Chondrocyte (in vitro differentiated cells): ENCODE results near the gene DDX54. TPM values are rescaled to one million over a fixed set of nuclear protein-coding genes. Genes with fewer than 3 reads are reported as not detected.
A peak's percentile ranks its signal among the peaks of the same experiment; 100 is the strongest.

Experiments used
- DNase-seq: peaks from one replicate; pipeline ENCODE4 v3.0.0; 2021; ENCODE audit warnings: mixed read lengths, low spot score
- H3K27ac Mint-ChIP-seq: one replicate; pipeline ENCODE4 v1.8.0; 2021; ENCODE audit warnings: mild to moderate bottlenecking, moderate library complexity, mixed read lengths; ENCODE audit not compliant: unreplicated experiment
- H3K27me3 Mint-ChIP-seq: 2 replicates; pipeline ENCODE4 v1.8.0; 2021; ENCODE audit warnings: low read depth, mixed read lengths
- H3K36me3 Mint-ChIP-seq: 2 replicates; pipeline ENCODE4 v1.8.0; 2021; ENCODE audit warnings: low read depth, mixed read lengths
- H3K4me1 Mint-ChIP-seq: 2 replicates; pipeline ENCODE4 v1.8.0; 2021; ENCODE audit warnings: low read depth, mild to moderate bottlenecking, mixed read lengths
- H3K4me3 Mint-ChIP-seq: one replicate; pipeline ENCODE4 v1.8.0; 2021; ENCODE audit warnings: mild to moderate bottlenecking, moderate library complexity, mixed read lengths; ENCODE audit not compliant: unreplicated experiment
- H3K9me3 Mint-ChIP-seq: 2 replicates; pipeline ENCODE4 v1.8.0; 2021; ENCODE audit warnings: low read depth, mixed read lengths
- CTCF ChIP-seq: fragments of 200-600 bp; sonication (generic); IDR thresholded peaks from 2 replicates; pipeline ENCODE4 v1.5.0; 2021; ENCODE audit warnings: antibody characterized with exemption, mild to moderate bottlenecking, moderate library complexity
- total RNA-seq: library from RNA; stranded (reverse); gene quantifications from 3 replicates; pipeline ENCODE4 v1.2.1, GENCODE V29; 2021

The DDX54 gene
- total RNA-seq, 1 donor from 2014 or later: 44.6 TPM

DNA sequence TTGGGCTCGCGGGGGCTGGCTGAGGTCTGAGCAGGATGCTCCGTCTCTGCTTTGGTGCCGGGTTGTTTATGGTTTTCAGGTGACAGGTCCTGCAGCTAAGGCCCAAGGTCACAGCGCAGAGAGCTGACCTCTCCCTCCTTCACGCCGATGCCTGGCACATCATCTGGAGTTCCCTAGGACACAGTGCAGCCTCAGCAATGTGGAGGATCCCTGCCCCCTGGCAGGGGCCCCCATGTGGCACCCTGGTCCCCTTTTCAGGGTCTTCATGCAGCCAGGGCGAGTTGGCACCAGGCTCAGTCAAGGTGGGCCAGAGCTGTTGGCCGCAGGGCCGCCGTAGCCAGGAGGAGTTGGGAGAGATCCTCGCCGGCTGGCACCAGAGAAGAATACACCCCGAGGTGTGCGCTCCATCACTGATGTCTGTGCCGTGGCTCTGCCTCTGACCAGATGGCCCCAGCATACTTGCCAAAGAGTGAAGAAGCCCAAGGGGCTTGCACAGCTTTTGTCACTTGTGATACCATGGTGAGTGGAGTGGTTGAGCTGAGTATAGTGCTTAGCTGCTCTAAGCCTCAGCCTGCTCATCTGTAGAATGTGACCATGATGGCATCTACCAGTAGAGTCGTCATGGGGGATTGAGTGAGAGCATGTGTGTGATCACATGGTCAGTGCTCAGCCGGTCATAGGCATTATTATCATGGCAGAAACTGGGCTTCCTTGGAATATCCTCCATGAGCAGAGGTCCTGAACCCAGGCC lies 47.0 kb upstream of the DDX54 start:
- peak overlapping the region; percentile 51 for H3K4me3 Mint-ChIP-seq
- no peaks in the 10 kb centered on the region for H3K9me3 Mint-ChIP-seq
- DNase-seq: no peak
- peak overlapping the region; percentile 98 for H3K27ac Mint-ChIP-seq
- H3K27me3 Mint-ChIP-seq: no peaks in the 10 kb centered on the region
- peaks cover 2% of the 10 kb centered on the region for H3K36me3 Mint-ChIP-seq
- no peak for TF ChIP-seq CTCF
- H3K4me1 Mint-ChIP-seq: peaks cover 69% of the 10 kb centered on the region

DNA sequence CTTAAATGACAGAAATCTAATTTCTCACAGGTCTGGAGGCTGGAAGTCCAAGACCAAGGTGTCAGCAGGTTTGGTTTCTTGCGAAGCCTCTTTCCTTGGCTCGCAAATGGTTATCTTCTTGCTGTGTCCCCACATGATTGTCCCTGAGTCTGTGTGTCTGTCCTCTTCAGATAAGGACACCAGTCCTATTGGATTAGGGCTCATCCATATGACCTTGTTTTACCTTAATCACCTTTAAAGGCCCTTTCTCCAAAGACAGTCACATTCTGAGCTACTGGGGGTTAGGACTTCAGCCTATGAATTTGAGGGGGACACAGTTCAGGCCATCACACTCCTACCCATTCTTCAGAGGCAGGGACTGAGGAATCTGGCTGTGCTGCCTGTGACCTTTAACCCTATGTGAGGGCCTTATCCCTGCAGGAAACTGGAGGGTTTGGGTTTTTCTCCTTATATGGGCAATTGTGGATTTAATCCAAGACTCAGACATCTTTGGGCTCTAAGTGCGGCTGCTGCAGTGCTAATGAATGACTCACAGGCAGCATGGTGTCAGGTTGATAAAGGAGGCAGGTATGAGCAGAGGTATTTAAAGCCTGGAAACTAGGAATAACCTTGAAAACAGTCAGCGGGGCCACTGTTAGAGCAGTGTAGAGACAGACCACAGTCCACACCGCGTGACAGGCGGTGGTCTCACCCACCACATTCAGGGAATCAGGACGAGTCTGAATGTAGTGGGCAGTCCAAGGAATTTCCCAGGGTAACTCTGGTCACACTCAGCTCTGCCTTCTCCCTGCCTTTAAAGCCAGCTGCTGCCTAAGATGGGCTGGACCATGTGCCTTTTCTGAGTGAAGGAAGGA lies 46.2 kb upstream of the DDX54 start:
- no peaks in the 10 kb centered on the region for H3K9me3 Mint-ChIP-seq
- peak overlapping the region; percentile 98 for H3K27ac Mint-ChIP-seq

GRCh38 chr12:113230315-113231234 lies 45.3 kb upstream of the DDX54 start:
- Mint-ChIP-seq H3K27ac (no peak overlapping the region), H3K4me1 (peaks cover 62% of the 10 kb centered on the region), H3K27me3 (no peaks in the 10 kb centered on the region), H3K4me3 (no peak overlapping the region), H3K9me3 (no peaks in the 10 kb centered on the region), H3K36me3 (peaks cover 2% of the 10 kb centered on the region)
- TF ChIP-seq CTCF: no peak
- DNase-seq: no peak

More for the DNA sequence above, 46.2 kb upstream of the DDX54 start:
- no peak overlapping the region for H3K4me3 Mint-ChIP-seq
- no peak for TF ChIP-seq CTCF
- no peak for DNase-seq
- H3K36me3 Mint-ChIP-seq: peaks cover 2% of the 10 kb centered on the region
- H3K27me3 Mint-ChIP-seq: no peaks in the 10 kb centered on the region
- peaks cover 69% of the 10 kb centered on the region for H3K4me1 Mint-ChIP-seq

DNA sequence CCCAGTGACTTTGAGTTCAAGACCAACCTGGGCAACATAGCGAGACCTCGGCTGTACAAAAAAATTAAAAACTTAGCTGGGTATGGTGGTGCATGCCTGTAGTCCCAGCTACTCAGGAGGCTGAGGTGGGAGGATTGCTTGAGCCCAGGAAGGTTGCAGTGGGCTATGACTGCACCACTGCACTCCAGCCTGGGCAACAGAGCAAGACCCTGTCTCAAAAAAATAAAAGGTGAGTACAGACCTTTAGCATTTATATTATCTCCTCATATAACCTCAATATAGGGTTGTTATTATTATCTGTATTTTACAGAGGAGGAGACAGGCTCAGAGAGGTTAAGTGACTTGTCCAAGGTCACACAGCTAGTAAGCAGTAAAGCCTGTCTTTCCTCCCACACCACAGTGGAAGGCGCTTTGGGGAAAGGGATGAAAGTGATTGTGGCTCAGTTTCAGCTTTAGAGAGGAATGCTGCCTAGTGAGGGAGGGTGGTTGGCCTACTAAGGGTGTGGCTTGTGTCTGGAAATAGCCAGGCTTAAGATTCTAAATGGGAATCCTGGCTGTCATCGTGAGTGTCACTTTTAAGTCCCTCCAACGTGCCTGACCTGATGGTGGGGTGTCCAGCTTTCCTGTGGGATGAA lies 43.2 kb upstream of the DDX54 start:
- no peak overlapping the region for H3K4me3 Mint-ChIP-seq
- no peaks in the 10 kb centered on the region for H3K27me3 Mint-ChIP-seq
- no peak for DNase-seq
- H3K4me1 Mint-ChIP-seq: peaks cover 65% of the 10 kb centered on the region
- peaks cover 2% of the 10 kb centered on the region for H3K36me3 Mint-ChIP-seq
- peak overlapping the region; percentile 90 for H3K27ac Mint-ChIP-seq
- no peak for TF ChIP-seq CTCF
- H3K9me3 Mint-ChIP-seq: no peaks in the 10 kb centered on the region
